Stimulated activated memory B cell treated with anti-CD40 and anti-IgM and Interleukin-4, amounts not matched to agents 10 μg/mL and 1 μg/mL and 100 μg/mL, for 72 hours (primary cell): Measurements from ENCODE around the gene LAMA3.

Experiments used
- ATAC-seq: fragments of 150-1000 bp; cut with Tn5 transposase; 2 replicates; pipeline ENCODE4 v1.10.0; 2021
- H3K27ac Mint-ChIP-seq: one replicate; pipeline ENCODE4 v1.8.0; 2022; ENCODE audit warnings: mild to moderate bottlenecking, mixed read lengths
- H3K27me3 Mint-ChIP-seq: one replicate; pipeline ENCODE4 v1.8.0; 2022; ENCODE audit warnings: mixed read lengths
- H3K36me3 Mint-ChIP-seq: one replicate; pipeline ENCODE4 v1.8.0; 2022; ENCODE audit warnings: mixed read lengths
- H3K4me1 Mint-ChIP-seq: one replicate; pipeline ENCODE4 v1.8.0; 2022; ENCODE audit warnings: mixed read lengths
- H3K4me3 Mint-ChIP-seq: one replicate; pipeline ENCODE4 v1.8.0; 2022; ENCODE audit warnings: mild to moderate bottlenecking, moderate library complexity, mixed read lengths
- H3K9me3 Mint-ChIP-seq: one replicate; pipeline ENCODE4 v1.8.0; 2022; ENCODE audit warnings: mixed read lengths

The LAMA3 gene

GRCh38 chr18:23945416-23946079, 256.3 kb downstream of the LAMA3 start:
- Mint-ChIP-seq H3K4me3 (no peak overlapping the region), H3K4me1 (peaks cover 18% of the 10 kb centered on the region), H3K27me3 (no peaks in the 10 kb centered on the region), H3K27ac (peak overlapping the region; percentile 40), H3K9me3 (no peaks in the 10 kb centered on the region), H3K36me3 (no peaks in the 10 kb centered on the region)
- ATAC-seq = peak; percentile 67

DNA sequence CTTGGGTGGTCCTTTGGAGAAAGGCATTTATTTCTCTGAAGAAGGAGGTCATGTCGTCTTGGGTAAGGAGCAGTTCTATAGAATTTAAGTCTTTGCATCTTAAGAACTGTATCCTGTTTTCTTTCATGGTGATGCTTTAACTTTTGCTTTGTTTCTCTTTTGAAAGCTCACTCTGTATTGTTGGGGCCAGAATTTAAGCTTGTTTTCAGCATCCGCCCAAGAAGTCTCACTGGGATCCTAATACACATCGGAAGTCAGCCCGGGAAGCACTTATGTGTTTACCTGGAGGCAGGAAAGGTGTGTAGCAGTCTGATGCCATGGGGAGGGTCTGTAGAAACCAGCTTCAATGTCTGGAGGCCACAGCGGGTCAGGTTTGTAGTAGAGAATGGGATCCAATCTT, 260.6 kb downstream of the LAMA3 start:
- no peak for ATAC-seq
- no peaks in the 10 kb centered on the region for H3K9me3 Mint-ChIP-seq
- no peak overlapping the region for H3K4me3 Mint-ChIP-seq
- H3K27me3 Mint-ChIP-seq = no peaks in the 10 kb centered on the region
- H3K4me1 Mint-ChIP-seq = peaks cover 12% of the 10 kb centered on the region
- H3K36me3 Mint-ChIP-seq = no peaks in the 10 kb centered on the region
- no peak overlapping the region for H3K27ac Mint-ChIP-seq

DNA sequence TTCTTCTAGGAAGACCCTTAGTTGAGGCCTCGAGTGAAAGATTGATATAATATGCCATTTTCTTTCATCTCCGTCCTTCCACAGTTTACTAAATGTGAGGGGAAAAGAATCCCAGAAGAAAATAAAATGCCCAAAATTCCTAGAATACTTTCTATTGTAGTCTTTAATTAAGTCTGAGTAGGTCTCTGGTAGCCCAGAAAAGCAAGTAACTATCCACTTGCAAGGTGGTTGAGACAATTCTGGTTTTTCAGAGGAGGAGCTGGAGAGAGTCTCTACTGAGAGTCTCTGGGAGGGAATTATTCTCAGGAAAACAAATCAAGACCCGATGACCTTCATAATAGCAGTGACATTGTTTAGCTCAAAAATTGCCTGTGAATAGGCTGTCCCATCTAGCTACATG, 261.4 kb downstream of the LAMA3 start:
- H3K27ac Mint-ChIP-seq = no peak overlapping the region
- no peaks in the 10 kb centered on the region for H3K27me3 Mint-ChIP-seq
- no peaks in the 10 kb centered on the region for H3K9me3 Mint-ChIP-seq
- peaks cover 4% of the 10 kb centered on the region for H3K4me1 Mint-ChIP-seq
- no peak for ATAC-seq
- no peak overlapping the region for H3K4me3 Mint-ChIP-seq
- H3K36me3 Mint-ChIP-seq = no peaks in the 10 kb centered on the region

DNA sequence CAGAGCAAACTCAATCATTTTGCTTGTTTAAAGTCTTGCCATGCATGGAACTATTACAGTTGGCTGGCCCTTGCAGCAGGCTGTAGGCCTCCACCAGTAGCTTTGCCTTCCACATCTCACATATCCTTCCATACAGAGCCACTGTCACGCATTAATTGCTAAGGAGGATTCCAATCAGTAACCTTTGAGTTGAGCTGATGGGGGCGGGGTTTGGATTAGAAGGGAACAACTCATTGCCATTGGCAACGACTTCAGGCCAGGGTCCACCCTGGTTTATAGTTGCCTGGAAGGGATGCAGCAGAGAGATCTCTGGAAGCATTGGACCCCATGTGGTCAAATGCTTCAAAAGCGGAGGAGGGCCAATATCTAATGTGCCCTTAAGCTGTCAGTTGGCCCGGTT, 262.0 kb downstream of the LAMA3 start:
- H3K27me3 Mint-ChIP-seq = no peaks in the 10 kb centered on the region
- no peak overlapping the region for H3K27ac Mint-ChIP-seq
- no peak for ATAC-seq
- no peak overlapping the region for H3K4me3 Mint-ChIP-seq
- H3K9me3 Mint-ChIP-seq = no peaks in the 10 kb centered on the region
- H3K36me3 Mint-ChIP-seq = no peaks in the 10 kb centered on the region
- no peaks in the 10 kb centered on the region for H3K4me1 Mint-ChIP-seq

DNA sequence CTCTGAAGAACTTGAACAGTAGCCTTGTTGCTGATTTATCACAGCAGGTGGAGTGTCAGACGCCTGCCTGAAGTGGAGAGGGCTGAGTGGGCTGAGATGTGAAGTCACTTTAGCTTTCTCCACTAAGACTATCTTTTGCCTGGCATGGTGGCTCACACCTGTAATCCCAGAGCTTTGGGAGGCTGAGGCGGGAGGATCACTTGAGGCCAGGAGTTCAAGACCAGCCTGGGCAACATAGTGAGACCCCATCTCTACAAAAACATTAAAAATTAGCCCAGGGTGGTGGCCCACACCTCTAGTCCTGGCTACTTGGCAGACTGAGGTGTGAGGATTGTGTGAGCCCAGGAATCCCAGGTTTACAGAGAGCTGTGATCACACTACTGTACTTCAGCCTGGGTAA, 264.7 kb downstream of the LAMA3 start:
- H3K27ac Mint-ChIP-seq = no peak overlapping the region
- no peaks in the 10 kb centered on the region for H3K36me3 Mint-ChIP-seq
- H3K27me3 Mint-ChIP-seq = no peaks in the 10 kb centered on the region
- ATAC-seq = no peak
- H3K9me3 Mint-ChIP-seq = no peaks in the 10 kb centered on the region
- H3K4me1 Mint-ChIP-seq = no peaks in the 10 kb centered on the region
- no peak overlapping the region for H3K4me3 Mint-ChIP-seq

- Mint-ChIP-seq H3K27me3 (no peaks in the 10 kb centered on the region), H3K27ac (no peak overlapping the region), H3K36me3 (no peaks in the 10 kb centered on the region), H3K4me3 (no peak overlapping the region), H3K4me1 (no peaks in the 10 kb centered on the region), H3K9me3 (no peaks in the 10 kb centered on the region)
- ATAC-seq = no peak
These were observed 267.2 kb downstream of the LAMA3 start for GRCh38 chr18:23956483-23956882.

DNA sequence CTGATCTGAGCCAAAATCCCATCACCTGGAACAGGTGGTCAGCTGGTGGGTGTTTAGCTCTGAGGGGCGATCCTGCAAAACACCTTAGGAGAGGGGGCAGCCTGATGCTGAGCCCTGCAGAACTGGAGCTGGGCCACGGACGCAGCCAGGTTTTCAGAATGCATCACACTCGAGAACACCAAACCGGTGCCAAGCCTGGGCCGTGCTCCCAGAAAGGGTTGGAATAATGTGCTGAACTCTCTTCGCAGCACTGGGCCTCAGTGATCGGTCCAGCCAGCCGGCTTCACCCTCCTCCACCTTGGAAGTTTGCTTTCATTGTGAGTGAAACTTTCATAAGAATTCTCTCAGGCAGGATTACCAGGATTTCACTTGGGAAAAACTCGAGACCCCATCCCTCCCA, 268.8 kb downstream of the LAMA3 start:
- Mint-ChIP-seq H3K9me3 (no peaks in the 10 kb centered on the region), H3K27me3 (no peaks in the 10 kb centered on the region), H3K4me1 (no peaks in the 10 kb centered on the region), H3K36me3 (no peaks in the 10 kb centered on the region), H3K4me3 (no peak overlapping the region), H3K27ac (no peak overlapping the region)
- ATAC-seq = no peak

- ATAC-seq = no peak
- no peaks in the 10 kb centered on the region for H3K9me3 Mint-ChIP-seq
- H3K27me3 Mint-ChIP-seq = no peaks in the 10 kb centered on the region
- H3K27ac Mint-ChIP-seq = peak overlapping the region; percentile 47
- peaks cover 42% of the 10 kb centered on the region for H3K4me1 Mint-ChIP-seq
- H3K4me3 Mint-ChIP-seq = no peak overlapping the region
- H3K36me3 Mint-ChIP-seq = no peaks in the 10 kb centered on the region
These were observed 274.4 kb downstream of the LAMA3 start for GRCh38 chr18:23963443-23964165.

DNA sequence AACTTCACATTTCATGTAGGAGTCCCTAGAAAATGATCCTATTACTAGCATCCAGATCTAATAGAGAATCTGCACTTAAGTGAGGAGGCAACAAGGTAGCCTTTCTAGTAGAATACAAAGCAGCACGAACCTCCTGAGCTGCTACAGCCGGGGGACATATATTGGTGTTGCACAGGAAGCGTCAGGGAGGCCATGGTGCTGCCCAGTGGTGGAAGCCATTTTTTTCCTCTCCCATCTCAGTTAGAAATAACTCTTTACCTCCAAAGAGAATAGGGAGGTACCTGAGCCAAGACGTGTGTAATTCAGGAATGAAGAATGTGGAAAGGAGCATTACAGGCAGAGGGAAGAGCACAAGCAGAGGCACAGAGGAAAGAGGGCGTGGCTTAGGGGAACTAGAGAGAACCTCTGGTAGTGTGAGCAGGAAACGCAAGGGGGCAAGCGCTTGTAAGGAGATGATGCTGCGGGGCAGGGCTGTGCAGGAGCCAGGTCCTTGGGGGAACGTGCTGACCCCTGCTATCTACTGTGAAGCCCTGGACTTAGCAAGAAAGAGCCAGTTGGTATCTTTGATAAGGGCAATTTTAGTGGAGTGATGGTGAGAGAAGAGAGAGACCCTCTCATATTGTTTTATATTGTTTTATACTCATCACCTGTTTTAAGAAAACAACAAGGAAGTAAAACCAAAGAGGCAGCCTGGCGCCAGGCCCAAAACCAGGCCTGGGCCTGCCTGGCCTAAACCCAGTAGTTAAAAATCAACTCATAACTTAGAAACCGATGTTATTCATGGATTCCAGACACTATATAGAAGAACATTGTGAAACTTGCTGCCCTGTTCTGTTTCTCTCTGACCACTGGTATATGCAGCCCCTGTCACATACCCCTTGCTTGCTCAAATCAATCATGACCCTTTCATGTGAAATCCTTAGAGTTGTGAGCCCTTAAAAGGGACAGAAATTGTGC, 275.3 kb downstream of the LAMA3 start:
- H3K27ac Mint-ChIP-seq = peak overlapping the region; percentile 47
- H3K27me3 Mint-ChIP-seq = no peaks in the 10 kb centered on the region
- no peak overlapping the region for H3K4me3 Mint-ChIP-seq
- H3K4me1 Mint-ChIP-seq = peaks cover 50% of the 10 kb centered on the region
- H3K36me3 Mint-ChIP-seq = no peaks in the 10 kb centered on the region
- H3K9me3 Mint-ChIP-seq = no peaks in the 10 kb centered on the region
- ATAC-seq = no peak

DNA sequence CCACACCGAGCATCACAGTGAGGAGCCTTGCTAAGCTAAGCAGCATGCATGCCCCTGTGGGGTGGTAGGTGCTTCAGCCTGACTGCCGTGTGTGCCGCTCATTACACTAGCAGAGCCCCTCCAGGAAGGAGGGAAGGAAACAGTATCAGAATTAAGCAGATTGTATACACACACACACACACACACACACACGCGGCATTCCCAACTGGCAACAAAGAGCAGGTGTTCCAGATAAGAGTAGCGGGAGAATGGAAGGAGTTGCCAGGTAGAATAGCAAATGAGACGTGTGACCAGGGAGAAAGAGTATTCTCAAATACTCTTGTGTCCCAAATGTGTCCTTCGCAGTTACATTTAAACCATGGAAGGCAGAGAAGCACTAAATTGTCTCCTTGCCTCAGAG, 277.7 kb downstream of the LAMA3 start:
- H3K27me3 Mint-ChIP-seq = no peaks in the 10 kb centered on the region
- H3K4me3 Mint-ChIP-seq = no peak overlapping the region
- H3K9me3 Mint-ChIP-seq = no peaks in the 10 kb centered on the region
- H3K27ac Mint-ChIP-seq = peak overlapping the region; percentile 64
- no peak for ATAC-seq
- H3K4me1 Mint-ChIP-seq = peaks cover 65% of the 10 kb centered on the region
- H3K36me3 Mint-ChIP-seq = no peaks in the 10 kb centered on the region

DNA sequence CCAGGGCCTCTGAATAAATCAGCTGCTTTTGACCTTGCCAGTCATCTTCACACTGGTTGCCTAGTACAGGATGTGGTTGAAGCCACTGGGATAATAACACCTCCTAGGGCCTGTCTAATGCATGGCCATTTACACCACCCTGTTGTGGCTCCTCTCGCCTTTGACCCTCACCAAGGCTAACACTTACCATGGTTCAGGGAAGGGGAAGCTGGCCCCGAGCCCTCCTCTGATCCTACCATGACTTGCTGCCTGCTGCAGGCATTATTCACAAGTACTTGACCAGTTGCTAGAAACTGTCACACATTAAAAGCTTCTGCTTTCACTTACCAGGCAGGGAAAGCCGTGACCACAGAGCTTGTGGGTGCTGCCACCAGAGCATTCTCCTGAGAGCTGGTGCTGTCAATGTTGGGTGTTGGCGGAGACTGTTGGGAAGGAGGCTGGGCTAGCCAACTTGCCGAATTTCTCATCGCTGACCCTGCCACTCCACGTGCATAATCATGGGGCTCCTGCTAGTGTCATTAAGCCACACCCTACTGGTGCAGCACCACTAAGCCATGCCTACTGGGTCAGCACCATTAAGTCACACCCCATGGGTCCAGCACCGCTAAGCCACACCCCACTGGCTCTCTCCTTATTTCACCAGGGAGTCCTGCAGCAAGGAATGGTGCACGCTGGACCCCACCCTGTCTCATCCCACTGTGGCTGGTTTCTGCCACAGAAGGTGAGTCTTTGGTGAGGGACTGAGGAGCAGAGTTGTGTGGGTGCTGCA, 278.3 kb downstream of the LAMA3 start:
- no peaks in the 10 kb centered on the region for H3K36me3 Mint-ChIP-seq
- peak; percentile 82 for ATAC-seq
- H3K27ac Mint-ChIP-seq = peak overlapping the region; percentile 64
- no peaks in the 10 kb centered on the region for H3K27me3 Mint-ChIP-seq
- H3K4me1 Mint-ChIP-seq = peaks cover 71% of the 10 kb centered on the region
- H3K4me3 Mint-ChIP-seq = no peak overlapping the region
- no peaks in the 10 kb centered on the region for H3K9me3 Mint-ChIP-seq

GRCh38 chr18:23968638-23969604, 279.7 kb downstream of the LAMA3 start:
- H3K27ac Mint-ChIP-seq = peak overlapping the region; percentile 64
- ATAC-seq = no peak
- H3K9me3 Mint-ChIP-seq = peaks cover 3% of the 10 kb centered on the region
- no peak overlapping the region for H3K4me3 Mint-ChIP-seq
- H3K36me3 Mint-ChIP-seq = no peaks in the 10 kb centered on the region
- no peaks in the 10 kb centered on the region for H3K27me3 Mint-ChIP-seq
- peaks cover 71% of the 10 kb centered on the region for H3K4me1 Mint-ChIP-seq

DNA sequence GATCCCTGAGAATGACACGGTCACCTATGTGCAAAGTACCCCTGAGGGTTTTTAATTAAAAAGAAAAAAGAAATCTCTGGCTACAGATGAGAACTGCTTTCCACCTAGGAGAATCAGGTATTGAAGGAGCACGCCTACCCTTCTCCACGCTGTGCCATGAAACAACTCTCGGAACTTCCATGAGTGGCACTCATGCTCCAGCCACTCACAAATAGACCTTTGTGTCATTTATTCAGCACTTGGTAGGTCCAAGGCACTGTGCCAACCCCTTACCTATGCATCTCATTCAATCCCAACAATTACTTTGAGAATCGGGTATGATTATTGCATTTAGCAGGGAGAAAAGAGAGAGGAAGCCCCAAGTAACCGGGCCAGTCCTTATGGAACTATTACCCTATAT, 280.4 kb downstream of the LAMA3 start:
- Mint-ChIP-seq H3K36me3 (no peaks in the 10 kb centered on the region), H3K27me3 (no peaks in the 10 kb centered on the region), H3K4me1 (peaks cover 64% of the 10 kb centered on the region), H3K4me3 (no peak overlapping the region), H3K9me3 (peaks cover 4% of the 10 kb centered on the region), H3K27ac (peak overlapping the region; percentile 89)
- no peak for ATAC-seq
